ENCODE measurements around the gene ATXN1. TPM values are rescaled to one million over a fixed set of nuclear protein-coding genes. Genes with fewer than 3 reads are reported as not detected.

ATXN1 gene
- total and polyA plus RNA-seq, 2 of the 8 experiments (the other 6 are each of a cell fraction or from before 2014, with no cell fraction given) = 1.6 to 4.0 TPM

- no peaks in the 10 kb centered on the region for H3K23me2 ChIP-seq (ENCODE audit: low read depth, low read length)
- H3K36me3 ChIP-seq (ENCODE audit: control insufficient read depth in 2 of 4, insufficient read depth in 4 of 4, low read length in 3 of 4) = no peaks in the 10 kb centered on the region
- no peak overlapping the region for H4K5ac ChIP-seq (ENCODE audit: insufficient read length, low read depth, low read length)
- WGBS, 2 experiments (ENCODE audit: extremely low coverage in 1 of 2, insufficient coverage in 1 of 2, insufficient read length in 1 of 2, insufficient replicate concordance in 2 of 2, low coverage in 1 of 2, low lambda C conversion rate in 2 of 2, missing lambda C conversion rate in 1 of 2) = 89% methylated on average over 2 of the region's 2 CpGs; no CpG with 5 or more reads in 1 of the 2 experiments
- DNase-seq (ENCODE audit: low read depth in 1 of 2, low spot score in 2 of 2) (no peak), FAIRE-seq (no peak)
- no peak overlapping the region for H2BK120ac ChIP-seq (replicated peaks; ENCODE audit: low read depth, low read length)
- H3K23ac ChIP-seq (ENCODE audit: insufficient read length) = no peak overlapping the region
- H2BK5ac ChIP-seq (ENCODE audit: low read depth, low read length) = no peak overlapping the region
- CTCF ChIA-PET (ENCODE audit: partially characterized antibody) = interaction anchor here (0.9 kb wide), 1 partner anchor 28 kb away, joined by 3 read pairs; no protein-coding TSS in a partner anchor
- H4K91ac ChIP-seq (replicated peaks; ENCODE audit: insufficient read length, low read length) = no peak overlapping the region
- H3K79me1 ChIP-seq (ENCODE audit: low read depth, low read length) = no peaks in the 10 kb centered on the region
- no peak overlapping the region for H2BK15ac ChIP-seq (ENCODE audit: low read length)
- no peak overlapping the region for H3K9ac ChIP-seq (replicated peaks in 1 of 4; ENCODE audit: extremely low read depth in 1 of 4, low read depth in 3 of 4, low read length in 3 of 4)
- no peak overlapping the region for H2BK12ac ChIP-seq (ENCODE audit: low read depth, low read length)
- H3K4me1 ChIP-seq (replicated peaks in 1 of 4; ENCODE audit: control insufficient read depth in 3 of 4, insufficient read depth in 4 of 4, low read length in 3 of 4) = peaks cover 3 to 10% (median 6%) of the 10 kb centered on the region in 4 experiments; a peak in 5 of 7 replicates
- peaks cover 7 to 14% of the 10 kb centered on the region in 2 experiments; a peak in 3 of 4 replicates for H3K9me3 ChIP-seq (ENCODE audit: insufficient read depth in 2 of 2, low read depth in 1 of 2, low read length in 1 of 2)
- no peak overlapping the region for H2AFZ ChIP-seq (ENCODE audit: low read length)
- H3K4ac ChIP-seq (replicated peaks; ENCODE audit: insufficient read length, low read depth, low read length) = no peak overlapping the region
- no peaks in the 10 kb centered on the region for H3K79me2 ChIP-seq (ENCODE audit: control insufficient read depth in 1 of 2, insufficient read depth in 2 of 2, low read length in 2 of 2)
- no peak overlapping the region for H3K4me2 ChIP-seq (ENCODE audit: insufficient read depth in 1 of 2, low read depth in 2 of 2, low read length in 2 of 2)
- no peak overlapping the region for H3K56ac ChIP-seq (replicated peaks; ENCODE audit: insufficient read length, low read depth, low read length)
- POLR2A ChIA-PET (ENCODE audit: partially characterized antibody) = interaction anchor here (0.7 kb wide), 1 partner anchor 280 kb away, joined by 5 read pairs; no protein-coding TSS in a partner anchor
- H3K27ac ChIP-seq (ENCODE audit: low read depth, low read length) = no peak overlapping the region
- no peak overlapping the region for H3K18ac ChIP-seq (ENCODE audit: extremely low read depth, low read length)
- no peak overlapping the region for H2AK5ac ChIP-seq (ENCODE audit: low read depth, low read length)
- H3K14ac ChIP-seq (ENCODE audit: insufficient read length) = no peak overlapping the region
- H2BK20ac ChIP-seq (ENCODE audit: low read length) = no peak overlapping the region
- H3K27me3 ChIP-seq (replicated peaks in 1 of 4; ENCODE audit: control insufficient read depth in 3 of 4, extremely low read depth in 1 of 4, insufficient read depth in 3 of 4, low read length in 3 of 4) = no peaks in the 10 kb centered on the region
- no peak overlapping the region for H3K4me3 ChIP-seq (ENCODE audit: extremely low read depth in 1 of 4, insufficient read depth in 2 of 4, low read depth in 3 of 4, low read length in 4 of 4)
- no peak overlapping the region for H4K8ac ChIP-seq (ENCODE audit: extremely low read depth, insufficient read depth, low read length)
- no peaks in the 10 kb centered on the region for H4K20me1 ChIP-seq (replicated peaks in 1 of 2; ENCODE audit: control insufficient read depth in 1 of 2, insufficient read depth in 2 of 2, low read length in 2 of 2)
- TF ChIP-seq TEAD4 (IDR thresholded peaks at IDR 0.05; ENCODE audit: low read depth, low read length) (no peak), SP2 (IDR thresholded peaks at IDR 0.05; ENCODE audit: low read length) (no peak), EGR1 (IDR thresholded peaks at IDR 0.05; ENCODE audit: borderline replicate concordance, low read depth, low read length) (no peak), TBP (IDR thresholded peaks at IDR 0.05; ENCODE audit: low read depth, low read length) (no peak), RFX5 (IDR thresholded peaks at IDR 0.05; ENCODE audit: borderline replicate concordance, low read depth, low read length) (no peak), TAF1 (IDR thresholded peaks at IDR 0.05; ENCODE audit: low read depth, low read length) (no peak), CREB1 (IDR thresholded peaks at IDR 0.05) (no peak), RBBP5 (IDR thresholded peaks at IDR 0.05; ENCODE audit: borderline replicate concordance, low read depth, low read length) (no peak), TAF7 (optimal IDR thresholded peaks at IDR 0.05; ENCODE audit: borderline replicate concordance, low read depth, low read length) (no peak), SAP30 (IDR thresholded peaks at IDR 0.05; ENCODE audit: insufficient read depth, insufficient replicate concordance, low read length) (no peak), ZNF274 (IDR thresholded peaks at IDR 0.05; ENCODE audit: borderline replicate concordance, extremely low read depth, low read length) (no peak), PHF8 (conservative IDR thresholded peaks at IDR 0.05; ENCODE audit: low read depth, low read length) (no peak), JUN (IDR thresholded peaks at IDR 0.05; ENCODE audit: low read depth, low read length) (no peak), MAFK (IDR thresholded peaks at IDR 0.05; ENCODE audit: low read depth, low read length) (no peak), TCF12 (IDR thresholded peaks at IDR 0.05; ENCODE audit: low read depth, low read length) (no peak)
These were observed 48.6 kb upstream of the ATXN1 start for GRCh38 chr6:16809753-16810358.
